Stimulated activated memory B cell treated with anti-CD40 and anti-IgM and Interleukin-4, amounts not matched to agents 10 μg/mL and 1 μg/mL and 100 μg/mL, for 72 hours (primary cell): ENCODE measurements around the gene GABRR1.
"Not testable (repeated sequence)": the region's sequence is repeated elsewhere in the genome, so short reads cannot be mapped to it uniquely, and the experiment has no call there.

ENCODE experiments used
- ATAC-seq: fragments of 150-1000 bp; cut with Tn5 transposase; 2 replicates; pipeline ENCODE4 v1.10.0; 2021
- H3K27ac Mint-ChIP-seq: one replicate; pipeline ENCODE4 v1.8.0; 2022; ENCODE audit warnings: mild to moderate bottlenecking, mixed read lengths
- H3K27me3 Mint-ChIP-seq: one replicate; pipeline ENCODE4 v1.8.0; 2022; ENCODE audit warnings: mixed read lengths
- H3K36me3 Mint-ChIP-seq: one replicate; pipeline ENCODE4 v1.8.0; 2022; ENCODE audit warnings: mixed read lengths
- H3K4me1 Mint-ChIP-seq: one replicate; pipeline ENCODE4 v1.8.0; 2022; ENCODE audit warnings: mixed read lengths
- H3K4me3 Mint-ChIP-seq: one replicate; pipeline ENCODE4 v1.8.0; 2022; ENCODE audit warnings: mild to moderate bottlenecking, moderate library complexity, mixed read lengths
- H3K9me3 Mint-ChIP-seq: one replicate; pipeline ENCODE4 v1.8.0; 2022; ENCODE audit warnings: mixed read lengths

GABRR1 gene

DNA sequence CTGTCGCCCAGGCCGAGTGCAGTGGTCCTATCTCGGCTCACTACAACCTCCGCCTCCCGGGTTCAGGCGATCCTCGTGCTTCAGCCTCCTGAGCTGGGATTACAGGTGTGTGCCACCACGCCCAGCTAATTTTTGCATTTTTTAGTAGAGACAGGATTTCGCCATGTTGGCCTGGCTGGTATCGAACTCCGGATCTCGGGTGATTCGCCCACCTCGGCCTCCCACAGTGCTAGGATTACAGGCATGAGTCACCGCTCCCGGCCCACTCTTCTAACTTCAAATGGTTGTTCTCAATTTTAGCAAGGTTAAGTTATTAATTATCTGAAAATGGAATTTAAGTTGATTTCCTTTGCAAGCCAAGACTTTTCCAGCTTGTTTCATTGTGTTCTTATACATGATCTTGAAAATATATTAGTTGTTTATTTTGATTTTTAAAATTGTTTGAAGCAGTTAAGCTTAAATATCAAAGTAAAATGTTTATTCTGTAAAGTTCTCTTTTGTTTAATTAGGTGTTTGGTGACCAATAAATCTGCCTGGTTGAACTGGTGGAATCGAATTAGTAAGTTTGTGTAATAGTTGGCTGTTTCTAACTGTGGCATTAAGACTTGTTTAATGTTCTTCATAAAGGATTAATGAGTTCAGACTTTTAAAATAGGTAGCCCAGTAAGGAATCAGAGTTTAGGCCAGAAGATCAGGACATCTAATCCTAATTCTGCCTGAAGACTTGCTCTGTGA lies 69.0 kb downstream of the GABRR1 start:
- Mint-ChIP-seq H3K4me1 (peaks cover 35% of the 10 kb centered on the region), H3K9me3 (no peaks in the 10 kb centered on the region), H3K27ac (no peak overlapping the region), H3K27me3 (no peaks in the 10 kb centered on the region), H3K36me3 (peaks cover 11% of the 10 kb centered on the region), H3K4me3 (peak overlapping the region; percentile 11)
- no peak for ATAC-seq

DNA sequence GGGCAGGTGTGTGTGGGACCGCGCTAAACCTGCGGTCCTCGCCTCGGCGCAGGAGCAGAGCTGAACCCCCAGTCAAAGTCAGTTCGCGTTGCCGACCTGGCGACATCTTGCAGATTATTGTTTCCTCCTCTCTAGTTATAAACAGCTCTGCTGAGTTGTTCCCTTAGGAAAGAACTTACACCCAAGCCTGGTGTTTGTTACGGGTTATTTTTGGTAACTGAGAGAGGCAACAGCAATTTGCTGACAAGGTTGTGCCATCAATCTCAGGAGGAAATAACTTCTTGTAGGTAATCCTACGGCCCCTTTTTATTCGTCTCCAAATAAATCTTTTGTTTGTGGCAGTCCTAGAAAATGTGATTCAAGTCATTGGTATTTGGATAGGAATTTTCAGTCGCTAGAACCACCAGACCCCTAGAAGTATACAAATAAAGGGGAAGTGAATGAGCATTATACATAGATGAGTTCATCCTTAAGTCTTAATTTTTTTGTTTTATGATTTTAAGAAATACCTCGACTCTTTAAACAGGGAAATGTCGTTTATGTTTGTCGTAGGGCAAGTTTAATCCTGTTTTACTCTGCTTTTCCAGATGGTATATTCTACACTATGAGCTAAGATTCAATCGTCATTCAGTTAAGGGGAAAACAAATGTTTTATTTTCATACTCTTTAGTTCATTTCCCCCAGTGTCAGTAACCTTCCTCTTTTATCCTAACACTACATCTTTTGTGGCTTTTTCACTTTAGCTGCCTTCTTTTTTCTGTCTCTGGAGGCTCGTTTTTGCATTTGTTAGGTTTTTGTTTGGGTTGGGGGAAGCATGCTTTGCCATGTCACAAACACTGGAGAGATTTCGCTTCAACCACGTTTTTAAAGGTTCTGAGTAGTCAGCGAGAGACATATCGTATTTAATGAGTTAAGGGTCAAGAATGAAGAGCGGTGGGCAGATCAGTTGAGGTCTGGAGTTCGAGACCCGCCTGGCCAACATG lies 70.1 kb downstream of the GABRR1 start:
- Mint-ChIP-seq H3K9me3 (no peaks in the 10 kb centered on the region), H3K4me3 (peak overlapping the region; percentile 76), H3K4me1 (peaks cover 35% of the 10 kb centered on the region), H3K27ac (peak overlapping the region; percentile 95), H3K36me3 (peaks cover 11% of the 10 kb centered on the region), H3K27me3 (no peaks in the 10 kb centered on the region)
- no peak for ATAC-seq

DNA sequence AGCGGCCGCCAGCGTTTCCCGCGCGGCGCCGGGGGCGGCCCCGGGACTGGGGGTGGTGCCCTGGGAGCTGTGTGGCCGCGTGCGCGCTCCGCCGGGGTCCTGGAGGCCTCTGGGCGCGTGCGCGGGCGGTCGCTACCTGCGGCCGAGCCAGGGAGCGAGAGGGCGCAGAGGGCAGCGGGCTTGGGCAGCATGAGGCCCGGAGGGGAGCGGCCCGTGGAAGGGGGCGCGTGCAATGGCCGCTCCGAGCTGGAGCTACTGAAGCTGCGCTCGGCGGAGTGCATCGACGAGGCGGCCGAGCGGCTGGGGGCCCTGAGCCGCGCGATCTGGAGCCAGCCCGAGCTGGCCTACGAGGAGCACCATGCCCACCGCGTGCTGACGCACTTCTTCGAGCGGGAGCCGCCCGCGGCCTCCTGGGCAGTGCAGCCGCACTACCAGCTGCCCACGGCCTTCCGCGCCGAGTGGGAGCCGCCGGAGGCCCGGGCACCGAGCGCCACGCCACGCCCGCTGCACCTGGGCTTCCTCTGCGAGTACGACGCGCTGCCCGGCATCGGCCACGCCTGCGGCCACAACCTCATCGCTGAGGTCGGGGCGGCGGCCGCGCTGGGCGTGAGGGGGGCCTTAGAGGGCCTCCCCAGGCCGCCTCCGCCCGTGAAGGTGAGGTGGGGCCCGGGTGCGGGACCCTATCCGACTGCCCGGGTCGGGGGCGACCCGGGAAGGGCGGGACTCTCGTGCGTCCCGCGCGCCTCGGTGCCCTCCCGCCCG lies 71.0 kb downstream of the GABRR1 start, which contains the start of gene PM20D2:
Gene PM20D2 (plus strand): TSS at position 100 of the 762 bp plus-strand sequence. CDS start 90 bp downstream, at position 190.
- H3K27me3 Mint-ChIP-seq, result no peaks in the 10 kb centered on the region
- H3K36me3 Mint-ChIP-seq, result peaks cover 11% of the 10 kb centered on the region
- peaks cover 35% of the 10 kb centered on the region for H3K4me1 Mint-ChIP-seq
- peak within 1 kb of the TSS; percentile 95 for H3K4me3 Mint-ChIP-seq
- peak within 1 kb of the TSS; percentile 95 for H3K27ac Mint-ChIP-seq
- ATAC-seq, result peak; percentile 92
- H3K9me3 Mint-ChIP-seq, result no peaks in the 10 kb centered on the region

DNA sequence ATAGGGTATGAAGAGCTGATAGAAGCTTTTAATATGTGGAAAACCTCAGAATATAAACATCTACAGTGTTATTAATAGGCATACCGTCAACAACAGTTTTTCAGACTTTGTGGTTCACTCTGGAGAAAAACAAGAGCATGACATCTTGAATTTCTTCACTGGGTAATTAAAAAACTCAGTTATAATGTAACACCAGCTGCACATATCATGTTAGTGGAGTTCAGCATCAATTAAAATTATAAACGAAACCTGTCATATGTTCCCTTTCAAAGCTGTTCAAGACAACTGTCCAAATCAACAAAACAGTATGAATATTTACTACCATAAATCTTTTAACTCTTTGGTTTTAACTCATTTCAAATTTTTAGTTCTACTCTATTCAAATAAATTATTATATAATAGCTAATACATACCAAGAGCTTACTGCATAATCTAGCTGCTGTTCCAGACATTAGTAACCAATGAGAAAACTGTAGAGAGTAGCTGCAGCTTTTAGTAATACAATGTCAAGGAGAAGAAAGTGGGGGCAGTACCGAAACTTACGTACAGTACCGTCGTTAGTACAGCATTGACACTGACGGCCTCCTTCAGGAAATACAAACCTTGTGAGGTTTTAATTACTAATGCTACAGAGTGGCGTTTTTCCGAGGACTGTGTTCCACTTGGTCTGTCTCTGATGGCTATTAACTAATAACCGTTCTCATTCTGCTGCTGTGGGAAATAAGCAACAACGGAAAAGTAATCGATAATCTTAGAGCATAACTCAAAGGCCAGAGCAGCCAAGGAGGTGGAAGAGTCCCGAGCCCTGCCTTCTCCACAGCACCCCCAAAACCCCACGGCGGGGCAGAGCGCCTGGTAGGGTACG lies 71.8 kb downstream of the GABRR1 start:
- peak; percentile 80 for ATAC-seq
- Mint-ChIP-seq H3K4me3 (peak overlapping the region; percentile 95), H3K4me1 (peaks cover 35% of the 10 kb centered on the region), H3K27ac (peak overlapping the region; percentile 95), H3K27me3 (no peaks in the 10 kb centered on the region), H3K36me3 (peaks cover 11% of the 10 kb centered on the region), H3K9me3 (no peaks in the 10 kb centered on the region)

DNA sequence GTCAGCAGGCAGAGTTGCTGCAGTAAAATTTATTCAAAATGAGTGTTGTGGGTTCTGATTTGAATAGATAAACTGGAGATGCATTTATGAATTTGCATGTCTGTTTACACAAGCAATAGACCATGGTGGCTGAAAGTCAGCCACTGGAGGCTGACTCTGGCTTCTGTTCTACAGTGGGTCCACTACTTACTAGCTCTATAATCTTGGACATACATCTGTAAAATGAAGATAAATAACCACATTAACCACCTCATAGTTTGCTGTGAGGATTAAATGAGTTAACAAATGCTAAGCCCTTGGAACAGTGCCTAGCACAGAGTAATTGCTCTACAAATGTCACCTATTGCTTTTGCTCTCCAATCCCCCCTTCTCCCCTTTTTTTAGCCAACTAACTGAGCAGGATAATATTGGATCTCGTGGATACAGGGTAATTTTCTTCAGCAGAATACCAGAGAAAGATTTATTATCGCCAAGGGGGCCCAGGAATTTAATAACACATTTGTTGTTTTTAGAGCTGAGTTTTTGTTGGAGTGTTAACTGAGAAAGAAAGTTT lies 72.7 kb downstream of the GABRR1 start:
- H3K27me3 Mint-ChIP-seq, result no peaks in the 10 kb centered on the region
- H3K9me3 Mint-ChIP-seq, result no peaks in the 10 kb centered on the region
- peaks cover 35% of the 10 kb centered on the region for H3K4me1 Mint-ChIP-seq
- H3K36me3 Mint-ChIP-seq, result peaks cover 7% of the 10 kb centered on the region
- peak overlapping the region; percentile 29 for H3K4me3 Mint-ChIP-seq
- no peak overlapping the region for H3K27ac Mint-ChIP-seq
- ATAC-seq, result no peak

DNA sequence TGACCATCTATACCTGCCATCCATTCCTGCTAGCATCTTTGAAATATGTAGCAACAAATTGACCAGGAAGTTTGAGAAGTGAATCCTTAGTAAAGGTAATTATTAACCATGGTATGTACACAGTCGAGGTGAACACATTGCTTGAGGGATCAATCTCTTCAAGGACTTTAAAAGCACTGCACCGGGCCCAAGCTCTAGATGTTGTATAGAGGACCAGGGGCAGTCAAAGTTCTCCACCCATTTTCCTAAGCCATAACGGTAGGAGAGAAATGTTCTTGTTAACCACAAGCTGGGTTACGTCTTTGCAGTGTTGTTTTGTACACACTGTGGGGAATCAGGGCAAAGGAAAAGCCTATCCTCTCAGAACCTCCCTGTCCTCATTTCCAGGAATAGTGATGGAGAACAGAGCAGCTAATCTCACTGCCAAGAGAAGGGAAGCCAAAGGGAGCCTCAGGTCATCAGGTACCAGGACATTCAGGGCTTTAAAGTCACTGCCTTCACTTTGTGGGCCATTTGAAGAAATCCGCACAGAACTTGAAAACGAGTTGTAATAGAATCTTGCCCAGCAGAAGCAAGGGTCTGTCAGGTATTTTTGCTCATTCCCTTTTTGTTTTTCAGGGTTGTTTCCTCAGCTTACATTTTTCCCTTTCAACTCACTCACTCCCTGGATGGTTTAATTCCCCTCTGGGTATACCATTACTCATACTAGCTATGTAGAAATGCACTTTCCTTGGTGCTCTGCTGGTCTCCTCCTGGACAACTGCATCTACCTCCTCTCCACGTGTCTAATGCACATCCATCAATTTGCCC lies 76.6 kb downstream of the GABRR1 start:
- peaks cover 10% of the 10 kb centered on the region for H3K4me1 Mint-ChIP-seq
- ATAC-seq, result no peak
- no peak overlapping the region for H3K4me3 Mint-ChIP-seq
- no peaks in the 10 kb centered on the region for H3K36me3 Mint-ChIP-seq
- H3K27ac Mint-ChIP-seq, result no peak overlapping the region
- H3K27me3 Mint-ChIP-seq, result no peaks in the 10 kb centered on the region
- H3K9me3 Mint-ChIP-seq, result no peaks in the 10 kb centered on the region

DNA sequence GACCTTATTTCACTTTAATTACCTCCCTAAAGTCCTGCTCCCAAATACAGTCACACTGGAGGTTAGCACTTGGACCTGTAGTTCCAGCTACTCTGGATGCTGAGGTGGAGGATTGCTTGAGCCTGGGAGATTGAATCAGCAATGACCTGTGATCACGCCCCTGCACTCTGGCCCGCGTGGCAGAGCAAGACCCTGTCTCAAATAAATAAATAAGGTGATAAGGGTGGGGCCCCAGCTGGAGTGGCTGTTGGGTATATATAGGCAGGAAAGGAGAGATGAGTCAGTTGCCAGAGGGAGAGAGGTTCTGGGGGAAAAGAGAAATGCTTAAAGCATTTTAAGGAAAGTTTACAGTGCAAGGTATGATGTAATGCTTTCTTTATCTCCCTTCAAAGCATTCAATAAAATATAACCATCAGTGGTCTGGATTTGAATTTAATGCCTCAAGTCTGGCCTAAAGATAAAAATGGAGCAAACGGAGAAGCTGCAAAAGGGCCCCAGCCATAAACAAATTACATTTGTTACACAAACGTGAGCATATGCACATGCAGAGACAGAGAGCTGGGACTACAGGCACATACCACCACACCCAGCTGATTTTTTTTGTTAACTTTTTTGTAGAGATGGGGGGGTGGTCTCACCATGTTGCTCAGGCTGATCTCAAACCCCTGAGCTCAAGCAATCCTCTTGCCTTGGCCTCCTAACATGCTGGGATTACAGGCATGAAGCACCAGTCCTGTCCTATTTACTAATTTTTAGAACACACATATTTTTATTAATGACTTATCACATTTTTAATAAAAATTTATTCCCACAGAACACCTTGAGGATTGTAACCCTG lies 77.4 kb downstream of the GABRR1 start:
- no peak overlapping the region for H3K27ac Mint-ChIP-seq
- no peak overlapping the region for H3K4me3 Mint-ChIP-seq
- H3K27me3 Mint-ChIP-seq, result no peaks in the 10 kb centered on the region
- H3K4me1 Mint-ChIP-seq, result peaks cover 7% of the 10 kb centered on the region
- no peaks in the 10 kb centered on the region for H3K9me3 Mint-ChIP-seq
- H3K36me3 Mint-ChIP-seq, result no peaks in the 10 kb centered on the region
- ATAC-seq, result no peak

DNA sequence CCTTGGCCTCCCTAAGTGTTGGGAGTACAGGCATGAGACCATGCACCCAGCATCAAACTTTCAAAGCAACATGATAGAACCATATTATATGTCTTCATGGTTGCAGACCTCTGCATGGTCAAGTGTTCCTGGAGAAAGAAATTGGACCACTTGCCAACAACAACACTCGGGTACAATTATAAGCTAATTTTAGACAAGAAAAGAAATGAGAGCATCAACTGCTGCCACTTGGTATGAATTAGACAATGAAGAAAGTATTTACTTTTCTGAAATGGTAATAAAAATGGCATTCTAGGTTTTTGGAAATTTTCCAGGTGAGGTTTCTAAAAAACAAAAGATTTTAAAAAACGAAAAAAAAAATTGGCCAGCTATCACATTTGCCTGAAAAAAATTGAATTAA lies 79.0 kb downstream of the GABRR1 start:
- Mint-ChIP-seq H3K27ac (no peak overlapping the region), H3K4me3 (no peak overlapping the region), H3K9me3 (no peaks in the 10 kb centered on the region), H3K36me3 (no peaks in the 10 kb centered on the region), H3K4me1 (no peaks in the 10 kb centered on the region), H3K27me3 (no peaks in the 10 kb centered on the region)
- no peak for ATAC-seq

DNA sequence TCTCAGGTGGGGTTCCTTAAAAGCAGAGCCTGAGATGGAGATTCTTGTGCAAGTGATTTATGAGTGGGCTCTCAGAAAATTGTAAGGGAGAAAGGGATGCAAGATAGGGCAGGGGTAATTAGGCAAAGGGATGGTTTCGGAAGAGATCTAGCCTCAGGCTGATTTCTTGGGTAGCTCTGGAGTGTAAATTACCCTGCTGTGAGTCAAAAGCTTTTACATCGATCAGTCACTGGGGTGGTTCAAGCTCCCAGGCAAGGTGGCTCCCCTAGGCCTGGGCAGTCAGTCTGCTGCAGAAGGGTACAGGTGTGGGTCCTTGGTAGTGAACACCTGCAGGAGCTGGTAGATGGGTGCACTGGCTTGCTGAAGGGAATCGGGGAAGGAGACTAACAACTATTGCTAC lies 82.4 kb downstream of the GABRR1 start:
- Mint-ChIP-seq H3K27me3 (no peaks in the 10 kb centered on the region), H3K36me3 (no peaks in the 10 kb centered on the region), H3K27ac (no peak overlapping the region), H3K4me1 (no peaks in the 10 kb centered on the region), H3K4me3 (no peak overlapping the region), H3K9me3 (no peaks in the 10 kb centered on the region)
- ATAC-seq, result no peak

DNA sequence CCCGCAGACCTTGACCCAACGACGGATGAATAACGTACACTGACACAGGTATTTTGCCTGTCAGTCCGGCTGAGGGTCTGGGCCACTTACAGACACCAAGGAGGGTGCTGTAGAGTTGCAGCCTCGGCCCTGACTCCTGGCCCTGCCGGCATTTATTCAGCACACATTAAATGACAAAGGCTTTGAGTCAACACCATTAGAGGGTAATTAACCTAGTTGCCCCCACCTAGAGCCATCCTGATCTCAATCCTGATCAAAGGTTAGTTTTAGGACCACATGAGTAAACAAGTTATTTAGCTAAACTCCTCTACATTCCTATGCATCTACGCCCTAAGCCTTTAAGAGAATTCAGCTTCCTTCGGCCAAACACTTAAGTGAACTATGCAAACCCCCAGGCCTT lies 83.2 kb downstream of the GABRR1 start:
- H3K4me1 Mint-ChIP-seq, result no peaks in the 10 kb centered on the region
- peaks cover 2% of the 10 kb centered on the region for H3K36me3 Mint-ChIP-seq
- H3K9me3 Mint-ChIP-seq, result peaks cover 1% of the 10 kb centered on the region
- no peak overlapping the region for H3K4me3 Mint-ChIP-seq
- H3K27ac Mint-ChIP-seq, result no peak overlapping the region
- no peaks in the 10 kb centered on the region for H3K27me3 Mint-ChIP-seq
- ATAC-seq, result no peak

DNA sequence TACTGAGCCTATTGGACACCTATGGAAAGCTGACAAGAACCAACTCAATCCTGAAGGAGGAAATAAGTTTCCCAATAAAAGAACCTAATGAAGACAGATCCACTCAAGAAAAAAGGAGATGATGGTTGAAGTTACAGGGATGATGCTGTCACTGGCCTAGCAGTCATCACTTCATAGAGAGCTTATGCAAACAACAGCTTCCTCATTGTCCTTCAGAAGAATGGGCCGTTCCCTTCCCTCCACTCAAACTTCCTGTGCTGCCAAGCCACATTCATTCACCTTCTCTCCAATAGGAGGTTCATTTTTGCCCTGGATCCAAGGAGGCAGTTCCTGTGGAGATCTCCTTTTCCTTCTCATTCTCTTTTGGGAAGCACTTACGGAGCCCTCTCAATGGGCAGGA lies 85.1 kb downstream of the GABRR1 start:
- Mint-ChIP-seq H3K36me3 (peaks cover 9% of the 10 kb centered on the region), H3K9me3 (peaks cover 8% of the 10 kb centered on the region), H3K27me3 (no peaks in the 10 kb centered on the region), H3K4me3 (no peak overlapping the region), H3K27ac (no peak overlapping the region), H3K4me1 (peaks cover 6% of the 10 kb centered on the region)
- no peak for ATAC-seq

DNA sequence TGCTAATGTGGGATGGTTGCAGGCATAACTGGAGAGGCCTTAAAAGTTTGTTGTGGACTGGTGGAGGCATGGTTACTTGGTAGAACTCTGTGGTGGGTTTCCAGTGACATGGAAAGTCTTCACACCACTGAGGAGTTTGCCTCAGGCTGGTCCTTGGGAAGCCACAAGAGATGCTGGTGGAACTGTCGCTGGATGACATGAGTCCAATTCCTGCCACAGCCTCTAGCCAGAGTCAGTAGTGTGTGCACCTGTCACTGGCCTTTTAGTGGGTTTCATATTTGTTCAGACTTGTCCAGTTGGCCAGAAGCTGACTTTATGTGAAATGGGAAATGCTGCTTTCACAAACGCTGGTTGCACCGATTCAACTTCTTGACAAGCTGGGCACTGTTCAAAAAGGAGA lies 85.6 kb downstream of the GABRR1 start:
- H3K36me3 Mint-ChIP-seq, result peaks cover 9% of the 10 kb centered on the region
- H3K27me3 Mint-ChIP-seq, result no peaks in the 10 kb centered on the region
- H3K9me3 Mint-ChIP-seq, result peaks cover 8% of the 10 kb centered on the region
- peaks cover 6% of the 10 kb centered on the region for H3K4me1 Mint-ChIP-seq
- no peak overlapping the region for H3K27ac Mint-ChIP-seq
- no peak for ATAC-seq
- H3K4me3 Mint-ChIP-seq, result no peak overlapping the region

DNA sequence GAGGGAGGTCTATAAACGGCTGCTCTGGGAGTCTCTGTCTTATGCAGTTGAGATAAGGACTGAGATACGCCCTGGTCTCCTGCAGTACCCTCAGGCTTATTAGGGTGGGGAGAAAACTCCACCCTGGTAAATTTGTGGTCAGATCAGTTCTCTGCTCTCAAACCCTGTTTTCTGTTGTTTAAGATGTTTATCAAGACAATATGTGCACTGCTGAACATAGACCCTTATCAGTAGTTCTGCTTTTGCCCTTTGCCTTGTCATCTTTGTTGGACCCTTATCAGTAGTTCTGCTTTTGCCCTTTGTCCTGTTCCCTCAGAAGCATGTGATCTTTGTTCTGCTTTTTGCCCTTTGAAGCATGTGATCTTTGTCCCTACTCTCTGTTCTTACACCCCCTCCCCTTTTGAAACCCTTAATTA lies 88.9 kb downstream of the GABRR1 start:
- H3K4me3 Mint-ChIP-seq, ATAC-seq, H3K27ac Mint-ChIP-seq, H3K4me1 Mint-ChIP-seq, H3K27me3 Mint-ChIP-seq, H3K9me3 Mint-ChIP-seq: not testable (repeated sequence)
- H3K36me3 Mint-ChIP-seq, result peaks cover 16% of the 10 kb centered on the region
